Skin epidermis (tissue), 12 donors: Measurements from ENCODE around the gene FAM50B.

Source experiments
- H3K27ac ChIP-seq, 21 experiments: fragments of 200-600 bp; sonication (generic) in 11 of 21; one replicate each; pipeline ENCODE4 v1.5.0; 2020; ENCODE audit warnings: mild to moderate bottlenecking in 3 of 21, inconsistent platforms in 2 of 21, moderate library complexity in 2 of 21
- H3K4me3 ChIP-seq, 7 experiments: fragments of 200-600 bp; sonication (generic) in 2 of 7; one replicate each; pipeline ENCODE4 v1.5.0; 2020; ENCODE audit warnings: inconsistent platforms in 2 of 7, mild to moderate bottlenecking in 2 of 7, moderate library complexity in 1 of 7

The FAM50B gene

DNA sequence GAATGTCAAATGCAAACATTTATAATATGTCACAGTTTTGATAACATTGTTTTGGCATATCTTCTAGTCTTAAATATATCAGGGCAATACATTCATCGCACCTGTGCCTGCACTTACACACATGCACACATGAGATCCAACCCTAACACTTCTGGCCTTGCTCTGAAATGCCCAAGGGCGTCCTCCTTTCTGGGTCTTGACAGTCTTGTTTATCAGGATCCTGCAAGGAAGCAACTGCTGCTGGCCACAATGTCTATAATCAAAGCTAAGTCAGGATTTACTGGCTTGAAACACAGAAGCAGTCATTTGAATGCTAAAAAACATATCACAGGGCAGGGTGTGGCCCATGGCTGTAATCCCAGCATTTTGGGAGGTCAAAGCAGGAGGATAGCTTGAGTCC lies 32.9 kb upstream of the FAM50B start:
- no peak overlapping the region for H3K27ac ChIP-seq
- H3K4me3 ChIP-seq = no peak overlapping the region

DNA sequence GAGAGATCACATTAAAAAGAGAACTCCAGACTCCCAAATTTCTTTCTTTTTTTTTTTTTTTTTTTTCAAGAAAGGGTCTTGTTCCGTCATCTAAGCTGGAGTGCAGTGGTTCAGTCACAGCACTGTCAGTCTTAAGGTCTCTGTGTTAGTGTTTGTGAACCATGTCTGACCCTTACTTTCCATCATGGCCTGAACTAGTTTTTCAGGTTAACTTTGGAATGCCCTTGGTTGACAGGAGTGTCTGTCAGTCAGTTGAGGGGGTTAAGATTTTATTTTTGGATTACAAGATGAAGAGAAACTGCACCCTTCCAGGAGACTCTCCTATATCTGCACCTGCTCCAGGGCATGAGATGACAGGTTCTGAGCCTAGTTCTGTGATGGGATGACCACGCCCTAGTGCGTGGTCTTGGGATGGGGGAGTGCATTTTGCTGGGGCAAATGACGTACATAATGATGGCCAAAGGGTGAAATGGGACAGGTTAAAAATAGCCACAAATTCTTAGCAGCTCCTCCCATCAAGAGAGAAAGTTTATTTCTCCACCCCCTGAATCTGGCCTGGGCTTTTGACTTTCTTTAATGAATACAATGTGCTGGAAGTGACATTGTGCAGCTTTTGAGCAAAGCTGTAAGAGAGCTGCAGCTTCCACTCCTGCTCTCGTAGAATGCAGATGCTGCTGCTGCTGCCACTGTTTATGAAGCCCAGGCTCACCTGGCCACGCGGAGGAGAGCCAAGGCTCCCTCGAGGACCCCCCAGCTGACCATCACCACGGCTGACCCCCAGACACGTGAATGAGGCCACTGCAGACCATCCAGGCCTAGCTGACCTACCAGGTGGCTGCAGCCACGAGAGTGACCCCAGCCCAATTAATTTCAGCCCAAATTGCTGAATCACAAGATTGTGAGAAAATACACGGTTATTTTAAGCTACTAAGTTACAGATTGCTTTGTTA lies 29.7 kb upstream of the FAM50B start:
- no peak overlapping the region for H3K4me3 ChIP-seq
- H3K27ac ChIP-seq = peak overlapping the region in 4 of 21 experiments; percentile 8 to 75 (median 40)

- no peak overlapping the region for H3K4me3 ChIP-seq
- peak overlapping the region in 5 of 21 experiments; percentile 28 to 75 (median 45) for H3K27ac ChIP-seq
Observed at GRCh38 chr6:3820563-3820962, 28.6 kb upstream of the FAM50B start.

DNA sequence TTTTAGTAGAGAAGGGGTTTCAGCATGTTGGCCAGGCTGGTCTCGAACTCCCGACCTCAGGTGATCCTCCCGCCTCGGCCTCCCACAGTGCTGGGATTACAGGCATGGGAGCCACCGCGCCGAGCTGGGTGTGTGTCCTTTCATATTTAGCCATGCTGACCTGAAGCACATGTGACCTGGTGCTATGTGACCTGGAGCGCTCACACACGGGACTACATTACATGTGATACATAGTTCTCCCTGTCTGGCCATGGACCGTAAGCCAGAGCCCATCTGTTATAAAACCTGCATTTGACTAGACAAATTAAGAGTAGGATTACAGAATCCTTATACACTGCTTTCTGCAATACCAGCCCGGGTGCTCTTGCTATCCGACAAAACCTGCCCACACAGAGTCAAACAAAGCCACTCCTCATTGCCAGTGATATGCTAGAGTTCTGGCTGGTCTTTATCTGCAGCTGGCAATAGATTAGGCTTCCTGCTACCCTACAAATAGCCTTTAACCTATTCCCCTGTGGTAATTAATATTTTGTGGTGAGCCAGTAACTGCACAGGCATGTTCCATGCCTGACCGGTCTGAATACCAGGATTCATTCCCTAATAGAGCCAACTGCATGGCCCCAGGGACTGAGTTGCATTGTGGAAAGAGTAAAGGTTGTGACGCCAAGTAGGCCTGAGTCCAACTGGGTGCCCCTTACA lies 26.3 kb upstream of the FAM50B start:
- H3K27ac ChIP-seq = peak overlapping the region in 4 of 21 experiments; percentile 31 to 87 (median 42)
- no peak overlapping the region for H3K4me3 ChIP-seq

DNA sequence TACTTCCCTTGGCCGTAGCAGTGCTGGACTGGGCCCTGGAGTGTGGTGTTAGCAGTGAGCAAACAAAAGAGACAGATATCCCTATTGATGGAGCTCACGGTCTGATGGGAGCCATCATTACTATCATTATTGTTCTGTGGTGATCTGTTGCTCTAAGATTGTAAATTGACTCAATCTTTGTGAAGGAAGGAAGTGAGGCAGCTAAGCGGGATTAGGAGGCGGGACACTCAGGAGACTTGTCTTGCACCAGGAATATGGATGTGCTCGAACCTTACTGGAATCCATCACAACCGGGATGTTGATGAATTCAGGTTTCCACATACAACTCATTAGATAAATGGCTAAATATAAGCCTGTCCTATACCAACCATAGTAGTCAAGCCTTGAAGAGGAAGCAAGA lies 25.5 kb upstream of the FAM50B start:
- peak overlapping the region in 3 of 21 experiments; percentile 18 to 87 (median 26) for H3K27ac ChIP-seq
- no peak overlapping the region for H3K4me3 ChIP-seq

- peak overlapping the region in 20 of 21 experiments; percentile 39 to 89 (median 81) for H3K27ac ChIP-seq
- peak overlapping the region in 1 of 7 experiments; percentile 2 for H3K4me3 ChIP-seq
Observed at GRCh38 chr6:3825331-3825831, 23.8 kb upstream of the FAM50B start.

DNA sequence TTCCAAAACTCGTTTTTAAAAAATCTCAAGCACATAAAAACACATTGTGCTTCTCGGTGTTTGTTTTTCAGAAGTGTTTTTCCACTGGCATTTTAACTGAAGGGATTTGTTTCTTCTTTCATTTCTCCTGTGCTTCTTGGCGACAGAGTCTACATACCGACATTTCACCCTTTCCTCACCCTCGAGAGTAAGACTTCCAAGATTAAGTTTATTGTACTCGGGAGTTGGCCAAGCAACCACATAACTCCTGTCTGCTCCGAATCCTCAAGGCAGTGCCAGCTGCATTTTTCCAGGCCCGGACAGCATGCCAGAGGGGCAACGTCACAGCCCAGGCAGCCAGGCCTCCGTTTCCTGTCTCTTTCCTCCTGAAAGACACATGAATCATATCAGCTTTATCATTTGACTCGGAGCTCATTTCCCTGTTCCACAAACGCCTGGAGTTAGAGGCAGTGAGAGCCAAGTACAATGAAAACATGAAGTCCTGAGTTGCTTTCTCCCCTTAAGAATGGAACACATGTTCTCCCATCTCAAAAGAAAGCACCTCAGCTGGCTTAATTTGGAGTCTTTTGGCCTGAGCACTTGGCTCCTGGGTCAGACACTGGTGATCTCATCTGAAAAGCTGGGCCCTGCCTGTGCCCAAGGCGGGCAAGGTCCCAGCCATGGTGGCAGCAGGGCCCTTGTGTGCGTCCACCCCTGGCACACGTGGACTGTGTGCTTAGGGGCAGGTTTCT lies 23.2 kb upstream of the FAM50B start:
- Histone ChIP-seq H3K27ac (peak overlapping the region; percentile 49 to 89 (median 82)), H3K4me3 (peak overlapping the region in 1 of 7 experiments; percentile 2)

- H3K27ac ChIP-seq = no peak overlapping the region
- no peak overlapping the region for H3K4me3 ChIP-seq
Observed at GRCh38 chr6:3829285-3829684, 19.9 kb upstream of the FAM50B start.

DNA sequence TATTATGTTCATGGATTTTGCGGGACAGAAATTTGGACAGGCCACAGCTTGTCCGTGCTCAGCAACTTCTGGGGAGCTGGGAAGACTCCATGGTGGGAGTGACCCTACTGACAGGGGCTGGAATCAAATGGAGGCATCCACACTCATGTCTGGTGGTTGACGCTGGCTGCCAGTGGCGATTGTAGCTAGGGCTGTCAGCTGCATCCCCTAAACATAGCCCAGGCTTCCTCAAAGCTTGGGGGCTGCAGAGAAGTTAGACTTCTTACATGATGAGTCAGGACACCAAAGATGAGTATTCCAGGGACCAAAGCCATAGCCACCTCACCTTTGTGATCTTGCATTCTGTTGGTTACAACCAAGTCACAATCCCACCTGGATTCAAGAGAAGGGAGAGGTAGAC lies 18.4 kb upstream of the FAM50B start:
- H3K4me3 ChIP-seq = no peak overlapping the region

DNA sequence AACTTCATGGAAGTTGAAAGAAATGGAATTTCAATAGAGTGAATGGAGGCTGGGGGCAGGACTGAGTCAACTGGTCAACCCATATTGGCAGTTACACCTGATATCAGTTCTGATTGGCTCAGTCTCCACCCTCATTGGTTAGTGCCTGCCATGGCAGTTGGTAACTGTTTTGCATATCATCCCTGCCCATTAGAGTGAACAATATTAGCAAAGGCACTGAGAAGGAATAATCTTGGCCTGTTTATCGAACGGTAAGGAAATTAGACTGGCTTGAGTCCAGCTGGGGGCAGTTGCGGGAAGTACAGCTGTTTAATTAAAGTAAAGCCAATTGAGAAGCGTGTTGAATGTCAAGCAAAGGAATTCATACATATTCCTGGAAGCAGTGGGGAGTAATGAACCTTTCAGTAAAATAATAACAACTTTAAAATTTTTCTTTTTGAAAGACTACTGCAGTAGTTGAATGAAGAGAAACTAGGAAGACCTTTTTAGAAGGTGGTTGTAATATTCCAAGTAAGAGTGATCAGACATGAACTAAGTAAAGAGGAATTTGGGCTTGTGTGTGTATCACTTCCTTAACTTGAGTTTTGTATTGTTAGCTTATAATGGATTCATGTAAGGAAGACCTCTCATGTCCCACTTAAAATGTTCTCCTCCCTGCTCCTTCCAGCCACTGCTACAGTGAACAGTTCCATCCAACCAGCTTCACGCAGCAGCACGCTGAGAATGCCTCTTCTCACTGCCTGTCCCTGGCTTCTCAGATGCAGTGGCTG lies 17.2 kb upstream of the FAM50B start:
- no peak overlapping the region for H3K4me3 ChIP-seq
- no peak overlapping the region for H3K27ac ChIP-seq

More for the DNA sequence above, 18.4 kb upstream of the FAM50B start:
- no peak overlapping the region for H3K27ac ChIP-seq

DNA sequence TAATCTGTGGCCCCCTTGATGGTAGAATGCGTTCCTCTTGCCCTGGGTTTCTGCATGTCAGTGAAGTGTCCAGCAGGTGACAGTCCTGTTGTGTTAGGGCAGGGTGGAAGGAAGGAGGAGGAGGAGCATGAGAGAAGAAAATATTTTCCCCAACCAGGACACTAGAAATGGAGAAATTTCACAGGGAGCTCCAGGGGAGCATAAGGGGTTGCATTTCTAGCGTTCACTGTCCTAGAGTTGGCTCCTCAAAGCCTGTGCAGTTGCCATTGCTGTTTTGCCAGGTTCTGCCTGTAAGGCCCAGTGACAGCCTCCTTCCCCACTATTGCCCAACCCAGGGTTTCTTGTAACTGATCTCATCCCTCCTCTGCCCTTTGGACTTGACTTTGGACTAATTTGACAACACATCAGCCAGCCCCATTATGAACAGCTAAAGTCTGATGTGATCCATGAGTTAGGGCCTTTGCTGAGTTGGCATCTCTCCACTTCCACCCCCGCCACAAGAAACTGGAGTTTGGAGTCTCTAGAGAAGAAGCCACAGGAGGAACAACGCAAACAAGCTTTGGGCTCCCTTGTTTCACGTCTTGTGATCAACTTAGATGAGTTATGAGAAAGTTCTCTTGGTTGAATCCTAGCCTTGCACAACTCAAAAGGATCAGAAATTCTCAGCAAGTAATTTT lies 14.0 kb upstream of the FAM50B start:
- Histone ChIP-seq H3K4me3 (no peak overlapping the region), H3K27ac (peak overlapping the region in 10 of 21 experiments; percentile 2 to 75 (median 36))

DNA sequence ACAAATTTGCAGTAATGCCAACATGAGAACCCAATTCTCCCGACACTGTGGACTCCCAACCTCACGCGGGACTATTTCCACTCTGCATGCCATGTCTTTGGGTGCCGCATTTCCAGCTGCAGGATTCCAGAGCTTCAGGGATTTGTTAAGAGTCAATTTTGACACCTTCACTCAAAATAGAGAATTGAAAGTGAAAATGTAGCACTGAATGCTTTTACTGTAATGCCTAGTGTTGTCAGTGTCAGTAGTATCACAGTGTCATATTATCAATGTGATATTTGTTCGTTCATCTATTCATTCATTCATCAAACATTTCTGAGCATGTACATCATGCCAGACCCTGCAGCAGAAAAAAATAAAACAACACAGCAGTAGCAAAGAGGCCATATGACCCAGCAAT lies 13.4 kb upstream of the FAM50B start:
- Histone ChIP-seq H3K4me3 (no peak overlapping the region), H3K27ac (peak overlapping the region in 7 of 21 experiments; percentile 6 to 75 (median 47))

- Histone ChIP-seq H3K27ac (peak overlapping the region in 1 of 21 experiments; percentile 47), H3K4me3 (no peak overlapping the region)
Observed at GRCh38 chr6:3836566-3836965, 12.6 kb upstream of the FAM50B start.

GRCh38 chr6:3837781-3838180 lies 11.4 kb upstream of the FAM50B start:
- Histone ChIP-seq H3K4me3 (no peak overlapping the region), H3K27ac (no peak overlapping the region)

DNA sequence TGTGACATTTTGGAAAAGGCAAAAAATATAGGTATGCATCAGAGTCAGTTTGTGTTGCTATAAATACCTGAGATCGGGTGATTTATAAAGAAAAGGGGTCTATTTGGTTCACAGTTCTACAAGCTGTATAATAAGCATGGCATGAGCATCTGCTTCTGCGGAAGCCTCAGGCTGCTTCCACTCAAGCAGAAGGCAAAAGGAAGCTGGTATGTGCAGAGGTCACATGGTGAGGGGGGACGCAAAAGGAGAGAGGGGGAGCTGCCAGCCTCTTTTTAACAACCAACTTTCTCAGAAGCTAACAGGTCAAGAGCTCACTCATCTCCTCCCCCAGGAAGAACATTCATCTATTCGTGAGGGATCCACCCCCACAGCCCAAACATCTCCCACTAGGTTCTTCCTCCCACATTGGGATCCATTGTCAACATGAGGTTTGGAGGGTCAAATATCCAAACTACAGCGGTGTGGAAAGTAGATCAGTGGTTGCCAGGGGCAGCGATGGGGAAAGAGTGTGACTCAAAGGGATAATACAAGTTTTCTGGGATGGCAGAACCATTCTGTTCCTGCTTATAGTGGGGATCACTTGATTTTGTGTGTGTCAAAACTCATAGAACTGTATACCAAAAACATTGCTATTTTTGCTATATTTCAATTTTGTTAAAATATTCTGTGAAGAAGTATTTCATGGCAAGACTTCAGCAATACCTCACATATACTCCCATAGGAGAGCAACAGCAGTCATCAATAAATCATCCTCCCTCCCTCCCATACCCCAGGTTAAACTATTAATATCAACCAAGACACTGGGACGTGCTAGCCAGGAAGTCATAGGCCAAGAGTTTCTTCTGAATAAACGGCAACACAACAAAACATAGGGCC lies 9.9 kb upstream of the FAM50B start:
- no peak overlapping the region for H3K4me3 ChIP-seq
- H3K27ac ChIP-seq = no peak overlapping the region

- Histone ChIP-seq H3K4me3 (no peak overlapping the region), H3K27ac (peak overlapping the region in 3 of 21 experiments; percentile 19 to 58 (median 26))
Observed at GRCh38 chr6:3841066-3841454, 8.1 kb upstream of the FAM50B start.

GRCh38 chr6:3841711-3842565 lies 7.2 kb upstream of the FAM50B start:
- Histone ChIP-seq H3K4me3 (no peak overlapping the region), H3K27ac (peak overlapping the region in 4 of 21 experiments; percentile 12 to 58 (median 28))
